HFF-Myc (cell line): ENCODE data around the gene ATP10A.

Experiments used
- DNase-seq: peaks from one replicate; pipeline ENCODE4 v3.0.0-alpha.2; 2011; ENCODE audit warnings: low read depth; ENCODE audit errors: extremely low read depth
- H3K4me3 ChIP-seq: replicated peaks from 2 replicates; pipeline ENCODE4 v1.5.1; 2011; ENCODE audit warnings: low read depth, mild to moderate bottlenecking, control low read depth, low read length
- TF ChIP-seq, protein P1 (sequence below): IDR thresholded peaks from 2 replicates; pipeline ENCODE4 v1.5.1; 2012; ENCODE audit warnings: mild to moderate bottlenecking, low read depth, low read length, control low read depth; ENCODE audit errors: missing control alignments

ATP10A gene

DNA sequence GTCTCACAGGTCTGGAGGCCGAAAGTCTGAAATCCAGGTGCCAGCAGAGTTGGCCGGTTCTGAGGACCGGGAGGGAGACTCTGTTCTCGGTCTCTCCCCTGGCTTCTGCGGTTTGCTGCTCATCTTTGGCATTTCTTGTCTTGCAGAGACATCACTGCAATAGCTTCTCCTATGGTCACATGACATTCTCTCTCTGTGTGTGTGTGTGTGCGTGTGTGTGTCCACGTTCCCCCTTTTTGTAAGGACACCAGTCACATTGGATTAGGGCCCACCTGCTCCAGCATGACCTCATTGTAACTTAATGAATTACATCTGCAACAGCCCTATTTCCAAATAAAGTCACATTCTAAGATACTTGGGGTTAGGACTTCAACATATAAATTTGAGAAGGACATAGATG lies 12.4 kb upstream of the ATP10A start:
- TF ChIP-seq, protein P1, sequence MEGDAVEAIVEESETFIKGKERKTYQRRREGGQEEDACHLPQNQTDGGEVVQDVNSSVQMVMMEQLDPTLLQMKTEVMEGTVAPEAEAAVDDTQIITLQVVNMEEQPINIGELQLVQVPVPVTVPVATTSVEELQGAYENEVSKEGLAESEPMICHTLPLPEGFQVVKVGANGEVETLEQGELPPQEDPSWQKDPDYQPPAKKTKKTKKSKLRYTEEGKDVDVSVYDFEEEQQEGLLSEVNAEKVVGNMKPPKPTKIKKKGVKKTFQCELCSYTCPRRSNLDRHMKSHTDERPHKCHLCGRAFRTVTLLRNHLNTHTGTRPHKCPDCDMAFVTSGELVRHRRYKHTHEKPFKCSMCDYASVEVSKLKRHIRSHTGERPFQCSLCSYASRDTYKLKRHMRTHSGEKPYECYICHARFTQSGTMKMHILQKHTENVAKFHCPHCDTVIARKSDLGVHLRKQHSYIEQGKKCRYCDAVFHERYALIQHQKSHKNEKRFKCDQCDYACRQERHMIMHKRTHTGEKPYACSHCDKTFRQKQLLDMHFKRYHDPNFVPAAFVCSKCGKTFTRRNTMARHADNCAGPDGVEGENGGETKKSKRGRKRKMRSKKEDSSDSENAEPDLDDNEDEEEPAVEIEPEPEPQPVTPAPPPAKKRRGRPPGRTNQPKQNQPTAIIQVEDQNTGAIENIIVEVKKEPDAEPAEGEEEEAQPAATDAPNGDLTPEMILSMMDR: no peak
- DNase-seq: no peak
- H3K4me3 ChIP-seq: no peak overlapping the region

DNA sequence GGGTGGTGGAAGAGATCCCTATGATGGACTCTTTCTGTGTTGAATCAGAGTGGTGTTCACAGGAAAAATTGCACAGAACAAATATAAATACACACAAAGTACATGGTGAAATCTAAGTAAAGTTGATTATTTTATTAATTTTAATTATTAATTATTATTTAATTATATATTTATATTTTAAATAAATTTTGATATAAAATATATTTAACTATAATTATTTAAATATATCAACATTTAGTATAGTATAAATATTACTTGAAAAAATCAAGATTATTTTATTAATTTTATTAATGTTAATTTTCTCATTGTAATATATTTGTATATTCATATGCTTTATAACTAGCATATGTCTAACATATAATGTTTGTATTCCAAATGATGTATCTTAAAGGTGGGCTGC lies 11.3 kb upstream of the ATP10A start:
- H3K4me3 ChIP-seq: no peak overlapping the region
- no peak for DNase-seq
- TF ChIP-seq, protein P1: no peak

DNA sequence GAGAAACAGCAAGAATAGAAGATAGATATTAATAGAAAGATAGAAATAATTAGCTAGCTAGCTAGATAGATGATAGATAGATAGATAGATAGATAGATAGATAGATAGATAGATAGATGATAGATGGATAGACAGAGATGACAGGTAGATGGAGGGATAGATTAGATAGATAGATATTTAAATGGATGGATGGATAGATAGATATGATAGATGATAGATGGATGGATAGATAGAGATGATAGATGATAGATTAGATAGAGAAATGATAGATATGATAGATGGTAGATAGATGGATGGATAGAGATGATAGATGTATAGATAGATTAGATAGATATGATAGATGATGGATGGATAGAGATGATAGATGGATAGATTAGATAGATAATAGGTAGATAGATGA lies 8.3 kb upstream of the ATP10A start:
- H3K4me3 ChIP-seq: no peak overlapping the region
- no peak for DNase-seq
- TF ChIP-seq, protein P1: no peak

DNA sequence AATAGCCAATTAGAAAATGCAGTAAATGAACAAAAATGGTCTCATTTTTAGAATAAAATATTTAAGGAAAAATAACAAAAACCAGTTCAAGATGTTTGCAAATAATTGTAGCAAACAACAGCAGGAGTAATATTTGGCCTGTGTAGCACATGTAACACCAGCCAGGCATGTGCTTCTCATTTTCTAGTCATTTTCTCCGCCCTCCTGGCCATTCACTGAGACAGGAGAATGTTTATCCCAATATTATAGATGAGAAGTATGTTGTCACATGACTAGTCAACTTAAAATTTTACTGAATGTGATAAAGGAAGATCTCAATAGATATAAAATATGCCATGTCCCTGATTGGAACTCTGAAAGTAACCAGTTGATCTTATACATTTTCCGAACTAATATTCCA lies 7.8 kb upstream of the ATP10A start:
- DNase-seq: no peak
- TF ChIP-seq, protein P1: no peak
- no peak overlapping the region for H3K4me3 ChIP-seq

DNA sequence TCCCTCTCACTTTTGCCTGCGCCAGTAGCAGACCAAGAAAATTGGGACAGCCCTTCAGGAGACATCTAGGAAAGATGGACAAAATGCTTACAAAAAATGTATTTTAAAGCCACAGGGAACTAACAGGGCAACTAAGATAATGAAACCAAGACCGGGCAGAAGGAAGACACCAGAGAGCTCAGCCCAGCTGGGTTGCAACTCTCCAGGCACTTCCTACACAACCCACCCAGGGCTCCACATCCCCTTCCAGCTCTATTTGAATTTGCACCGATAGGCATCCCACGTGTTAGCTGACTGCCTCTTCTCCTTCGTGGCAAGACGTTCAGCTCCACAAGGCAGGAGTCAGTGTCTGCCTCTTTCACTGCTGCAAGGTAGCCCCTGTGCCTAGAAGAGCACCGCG lies 6.6 kb upstream of the ATP10A start:
- no peak for DNase-seq
- no peak overlapping the region for H3K4me3 ChIP-seq
- TF ChIP-seq, protein P1: no peak

DNA sequence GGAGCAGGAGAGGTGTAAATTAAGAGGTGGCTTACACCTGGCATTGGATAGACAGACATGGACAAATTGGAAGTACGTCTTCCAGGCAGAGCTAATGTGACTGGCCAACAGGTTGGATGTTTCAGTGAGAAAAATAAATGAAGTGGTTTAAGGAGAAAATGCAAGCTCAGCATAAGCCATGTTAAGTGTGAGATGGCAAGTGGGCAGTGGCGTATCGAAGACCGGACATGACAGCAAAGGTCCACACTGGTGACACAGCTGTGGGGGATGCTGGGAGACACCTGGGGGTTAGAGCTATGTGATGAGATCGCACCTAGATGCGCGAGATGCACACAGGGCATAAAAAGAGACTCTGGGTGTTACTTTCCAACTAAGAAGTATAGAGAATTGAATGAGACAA lies 3.7 kb upstream of the ATP10A start:
- no peak for DNase-seq
- no peak overlapping the region for H3K4me3 ChIP-seq
- TF ChIP-seq, protein P1: no peak

DNA sequence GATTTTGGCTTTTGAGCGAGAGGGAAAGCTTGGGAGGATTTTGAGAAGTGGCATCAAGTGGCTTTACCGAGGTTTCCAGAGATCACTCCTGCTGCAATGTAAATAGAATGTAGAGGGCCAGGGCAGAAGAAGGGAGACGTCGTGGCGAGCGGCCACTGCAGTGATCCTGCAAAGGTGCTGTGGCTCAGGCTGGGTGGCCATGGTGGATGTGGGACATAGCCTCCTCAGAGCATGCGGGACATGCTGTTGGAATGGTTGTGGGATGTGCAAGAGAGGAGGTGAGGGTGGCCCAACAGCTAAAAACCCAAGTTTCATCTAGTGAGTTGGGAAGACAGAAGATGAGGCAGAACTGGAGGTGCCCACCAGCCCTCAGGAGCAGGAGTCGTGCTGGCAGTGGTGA lies 3.1 kb upstream of the ATP10A start:
- no peak for DNase-seq
- TF ChIP-seq, protein P1: no peak

More for the DNA sequence above, 3.1 kb upstream of the ATP10A start:
- no peak overlapping the region for H3K4me3 ChIP-seq
